ENCODE measurements around the gene MAPKBP1. TPM values are rescaled to one million over a fixed set of nuclear protein-coding genes. Genes with fewer than 3 reads are reported as not detected.

MAPKBP1 gene
- total and polyA plus RNA-seq, 2 donors, result 7.2 to 8.1 TPM

DNA sequence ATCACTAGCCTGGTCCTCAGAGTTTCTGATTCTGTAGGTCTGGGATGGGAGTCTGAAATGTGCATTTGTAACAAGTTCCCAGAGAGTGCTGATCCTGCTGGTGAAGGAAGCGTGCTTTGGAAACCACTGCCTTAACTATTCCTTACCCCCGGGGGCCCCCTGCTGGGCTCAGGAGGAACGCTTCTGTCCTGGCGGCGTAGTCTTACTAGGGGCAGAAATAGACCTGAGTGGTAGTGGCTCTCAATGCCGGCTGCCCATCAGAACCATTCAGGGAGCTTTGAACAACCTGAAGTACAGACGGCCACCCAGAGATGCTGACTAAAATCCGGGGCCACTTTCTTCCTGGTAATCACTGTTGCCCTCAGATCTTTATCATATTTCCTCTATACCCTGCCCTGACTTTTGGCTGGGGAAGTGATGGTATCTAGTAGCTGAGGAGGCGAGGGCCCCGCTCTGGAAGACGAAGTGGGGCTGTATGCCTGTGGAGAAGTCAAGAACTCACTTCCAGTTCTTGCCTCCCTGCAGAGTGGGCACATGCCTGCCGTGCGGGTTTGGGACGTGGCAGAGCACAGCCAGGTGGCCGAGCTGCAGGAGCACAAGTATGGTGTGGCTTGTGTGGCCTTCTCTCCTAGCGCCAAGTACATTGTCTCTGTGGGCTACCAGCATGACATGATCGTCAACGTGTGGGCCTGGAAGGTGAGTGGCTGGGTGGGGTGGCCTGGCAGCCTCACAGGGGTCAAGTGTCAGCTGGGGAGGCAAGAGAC lies 37.3 kb downstream of the MAPKBP1 start:
- H3K27ac ChIP-seq (ENCODE audit: low read depth in 1 of 2, low read length in 1 of 2), result no peak overlapping the region
- peaks cover 29 to 30% of the 10 kb centered on the region in 2 donors for H3K36me3 ChIP-seq (ENCODE audit: control insufficient read depth in 2 of 2, insufficient read depth in 2 of 2, low read length in 1 of 2)
- no peaks in the 10 kb centered on the region for H3K27me3 ChIP-seq (ENCODE audit: control insufficient read depth in 2 of 2, insufficient read depth in 1 of 2, low read length in 1 of 2)
- no peak overlapping the region for H3K4me3 ChIP-seq (ENCODE audit: low read length in 2 of 2)
- DNase-seq (ENCODE audit: low read depth in 6 of 9, low spot score in 9 of 9), result peak in 7 of 9 donors; percentile 55 to 82 (median 65)
- H3K4me1 ChIP-seq (ENCODE audit: control insufficient read depth in 2 of 2, insufficient read depth in 2 of 2, low read length in 2 of 2), result peaks cover 0 to 27% of the 10 kb centered on the region in 2 donors
- 52% methylated on average over 18 of the region's 18 CpGs for WGBS
- no peaks in the 10 kb centered on the region for H3K9me3 ChIP-seq (ENCODE audit: control insufficient read depth in 2 of 2, insufficient read depth in 1 of 2, low read length in 1 of 2)

DNA sequence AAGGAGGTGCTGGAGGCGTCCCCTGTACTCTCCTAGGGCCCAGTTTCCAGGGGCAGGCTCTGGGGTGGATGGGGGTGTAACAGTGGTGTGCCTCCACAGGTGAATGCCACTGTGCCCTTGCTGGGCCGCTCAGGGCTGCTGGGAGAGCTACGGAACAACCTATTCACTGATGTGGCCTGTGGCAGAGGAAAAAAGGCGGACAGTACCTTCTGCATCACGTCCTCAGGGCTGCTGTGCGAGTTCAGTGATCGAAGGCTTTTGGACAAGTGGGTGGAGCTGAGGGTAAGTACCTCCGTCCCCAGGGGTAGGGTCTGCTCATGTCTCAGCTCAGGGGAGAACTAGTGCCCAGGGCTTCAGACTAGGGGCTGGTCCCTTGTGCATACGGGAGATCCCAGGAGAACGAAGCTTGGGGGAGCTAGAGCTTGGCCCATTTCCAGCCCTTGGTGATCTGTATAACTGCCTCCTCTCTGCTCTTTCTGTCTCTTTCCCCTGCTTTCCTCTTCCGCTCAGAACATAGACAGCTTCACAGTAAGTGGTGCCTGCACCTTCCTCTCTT lies 38.6 kb downstream of the MAPKBP1 start:
- DNase-seq (ENCODE audit: low read depth in 6 of 9, low spot score in 9 of 9), result no peak
- no peaks in the 10 kb centered on the region for H3K9me3 ChIP-seq (ENCODE audit: control insufficient read depth in 2 of 2, insufficient read depth in 1 of 2, low read length in 1 of 2)
- no peaks in the 10 kb centered on the region for H3K27me3 ChIP-seq (ENCODE audit: control insufficient read depth in 2 of 2, insufficient read depth in 1 of 2, low read length in 1 of 2)
- H3K27ac ChIP-seq (ENCODE audit: low read depth in 1 of 2, low read length in 1 of 2), result no peak overlapping the region
- peaks cover 42 to 43% of the 10 kb centered on the region in 2 donors for H3K36me3 ChIP-seq (ENCODE audit: control insufficient read depth in 2 of 2, insufficient read depth in 2 of 2, low read length in 1 of 2)
- H3K4me1 ChIP-seq (ENCODE audit: control insufficient read depth in 2 of 2, insufficient read depth in 2 of 2, low read length in 2 of 2), result peaks cover 0 to 26% of the 10 kb centered on the region in 2 donors
- H3K4me3 ChIP-seq (ENCODE audit: low read length in 2 of 2), result no peak overlapping the region
- 98% methylated on average over 11 of the region's 11 CpGs for WGBS

DNA sequence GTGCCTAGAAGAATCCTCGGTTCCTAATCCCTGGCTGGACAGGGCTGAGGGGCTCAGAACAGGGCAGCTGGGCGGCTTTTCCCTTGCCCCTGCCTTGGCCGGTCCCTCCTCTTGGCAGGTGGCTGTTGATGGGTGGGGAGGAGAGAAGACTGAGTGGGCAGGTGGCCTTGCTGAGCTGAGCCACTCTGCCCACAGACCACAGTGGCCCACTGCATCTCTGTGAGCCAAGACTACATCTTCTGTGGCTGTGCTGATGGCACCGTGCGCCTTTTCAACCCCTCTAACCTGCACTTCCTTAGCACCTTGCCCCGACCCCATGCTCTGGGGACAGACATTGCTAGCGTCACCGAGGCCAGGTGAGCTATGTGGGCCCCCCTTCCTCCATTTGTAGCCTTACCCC lies 39.1 kb downstream of the MAPKBP1 start:
- no peak for DNase-seq (ENCODE audit: low read depth in 6 of 9, low spot score in 9 of 9)
- no peaks in the 10 kb centered on the region for H3K9me3 ChIP-seq (ENCODE audit: control insufficient read depth in 2 of 2, insufficient read depth in 1 of 2, low read length in 1 of 2)
- WGBS, result 98% methylated on average over 8 of the region's 8 CpGs

DNA sequence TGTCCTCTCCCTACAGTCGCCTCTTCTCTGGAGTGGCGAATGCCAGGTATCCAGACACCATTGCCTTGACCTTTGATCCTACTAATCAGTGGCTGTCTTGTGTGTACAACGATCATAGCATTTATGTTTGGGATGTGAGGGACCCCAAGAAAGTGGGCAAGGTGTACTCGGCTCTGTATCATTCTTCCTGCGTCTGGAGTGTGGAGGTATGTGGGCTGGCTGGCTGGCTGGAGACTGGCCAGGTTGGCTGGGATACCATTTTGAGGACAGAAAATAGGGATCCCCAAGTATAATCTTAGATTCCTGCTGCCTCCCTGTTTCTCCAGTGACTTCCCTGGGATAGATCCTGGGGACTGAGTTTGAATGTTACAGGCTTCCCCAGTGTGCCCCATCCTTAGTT lies 40.2 kb downstream of the MAPKBP1 start:
- H3K9me3 ChIP-seq (ENCODE audit: control insufficient read depth in 2 of 2, insufficient read depth in 1 of 2, low read length in 1 of 2), result no peaks in the 10 kb centered on the region
- 98% methylated on average over 5 of the region's 5 CpGs for WGBS

More for the DNA sequence above, 39.1 kb downstream of the MAPKBP1 start:
- Histone ChIP-seq H3K27ac (ENCODE audit: low read depth in 1 of 2, low read length in 1 of 2) (no peak overlapping the region), H3K36me3 (ENCODE audit: control insufficient read depth in 2 of 2, insufficient read depth in 2 of 2, low read length in 1 of 2) (peaks cover 47 to 48% of the 10 kb centered on the region in 2 donors), H3K27me3 (ENCODE audit: control insufficient read depth in 2 of 2, insufficient read depth in 1 of 2, low read length in 1 of 2) (no peaks in the 10 kb centered on the region), H3K4me3 (ENCODE audit: low read length in 2 of 2) (no peak overlapping the region), H3K4me1 (ENCODE audit: control insufficient read depth in 2 of 2, insufficient read depth in 2 of 2, low read length in 2 of 2) (peaks cover 0 to 26% of the 10 kb centered on the region in 2 donors)

DNA sequence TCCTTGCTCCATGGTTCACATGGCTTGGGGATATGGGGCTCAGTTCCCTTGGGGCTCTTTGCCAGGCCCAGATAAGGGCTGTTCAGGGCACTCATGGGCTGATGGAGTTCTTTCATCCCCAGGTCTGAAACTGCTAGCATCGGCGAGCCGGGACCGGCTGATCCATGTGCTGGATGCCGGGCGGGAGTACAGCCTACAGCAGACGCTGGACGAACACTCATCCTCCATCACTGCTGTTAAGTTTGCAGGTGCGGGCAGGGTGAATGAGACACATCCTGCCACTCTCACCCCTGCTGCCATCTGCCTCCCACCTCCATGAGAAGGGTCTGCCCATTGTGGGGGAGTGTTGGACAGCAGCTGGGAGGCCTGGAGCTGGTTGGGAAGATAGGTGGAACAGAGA lies 42.5 kb downstream of the MAPKBP1 start:
- Histone ChIP-seq H3K4me3 (ENCODE audit: low read length in 2 of 2) (no peak overlapping the region), H3K4me1 (ENCODE audit: control insufficient read depth in 2 of 2, insufficient read depth in 2 of 2, low read length in 2 of 2) (peaks cover 0 to under 1% of the 10 kb centered on the region in 2 donors), H3K36me3 (ENCODE audit: control insufficient read depth in 2 of 2, insufficient read depth in 2 of 2, low read length in 1 of 2) (peaks cover 72 to 80% of the 10 kb centered on the region in 2 donors), H3K9me3 (ENCODE audit: control insufficient read depth in 2 of 2, insufficient read depth in 1 of 2, low read length in 1 of 2) (no peaks in the 10 kb centered on the region), H3K27me3 (ENCODE audit: control insufficient read depth in 2 of 2, insufficient read depth in 1 of 2, low read length in 1 of 2) (no peaks in the 10 kb centered on the region), H3K27ac (ENCODE audit: low read depth in 1 of 2, low read length in 1 of 2) (no peak overlapping the region)
- over 99% methylated on average over 9 of the region's 9 CpGs for WGBS
- DNase-seq (ENCODE audit: low read depth in 6 of 9, low spot score in 9 of 9), result no peak

More for the DNA sequence above, 40.2 kb downstream of the MAPKBP1 start:
- no peak overlapping the region for H3K27ac ChIP-seq (ENCODE audit: low read depth in 1 of 2, low read length in 1 of 2)
- no peak overlapping the region for H3K4me3 ChIP-seq (ENCODE audit: low read length in 2 of 2)
- peaks cover 0 to 22% of the 10 kb centered on the region in 2 donors for H3K4me1 ChIP-seq (ENCODE audit: control insufficient read depth in 2 of 2, insufficient read depth in 2 of 2, low read length in 2 of 2)
- H3K27me3 ChIP-seq (ENCODE audit: control insufficient read depth in 2 of 2, insufficient read depth in 1 of 2, low read length in 1 of 2), result no peaks in the 10 kb centered on the region
- DNase-seq (ENCODE audit: low read depth in 6 of 9, low spot score in 9 of 9), result no peak
- H3K36me3 ChIP-seq (ENCODE audit: control insufficient read depth in 2 of 2, insufficient read depth in 2 of 2, low read length in 1 of 2), result peaks cover 52 to 58% of the 10 kb centered on the region in 2 donors

DNA sequence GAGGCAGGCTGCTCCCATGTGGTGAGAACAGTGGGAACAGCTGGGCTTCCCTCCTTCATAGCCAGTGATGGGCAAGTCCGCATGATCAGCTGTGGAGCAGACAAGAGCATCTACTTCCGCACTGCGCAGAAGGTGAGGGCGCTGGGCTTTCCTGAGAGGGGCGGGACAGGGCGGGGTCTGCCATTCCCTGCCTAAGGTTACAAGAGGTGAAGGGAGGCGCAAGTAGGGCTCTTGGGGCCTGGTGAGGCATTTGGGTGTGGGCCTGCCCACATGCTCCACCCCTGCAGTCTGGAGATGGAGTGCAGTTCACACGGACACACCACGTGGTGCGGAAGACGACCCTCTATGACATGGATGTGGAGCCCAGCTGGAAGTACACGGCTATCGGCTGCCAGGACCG lies 43.0 kb downstream of the MAPKBP1 start:
- no peaks in the 10 kb centered on the region for H3K4me1 ChIP-seq (ENCODE audit: control insufficient read depth in 2 of 2, insufficient read depth in 2 of 2, low read length in 2 of 2)
- no peak overlapping the region for H3K4me3 ChIP-seq (ENCODE audit: low read length in 2 of 2)
- DNase-seq (ENCODE audit: low read depth in 6 of 9, low spot score in 9 of 9), result no peak
- H3K27me3 ChIP-seq (ENCODE audit: control insufficient read depth in 2 of 2, insufficient read depth in 1 of 2, low read length in 1 of 2), result no peaks in the 10 kb centered on the region
- no peaks in the 10 kb centered on the region for H3K9me3 ChIP-seq (ENCODE audit: control insufficient read depth in 2 of 2, insufficient read depth in 1 of 2, low read length in 1 of 2)
- 99% methylated on average over 14 of the region's 14 CpGs for WGBS
- peaks cover 76 to 81% of the 10 kb centered on the region in 2 donors for H3K36me3 ChIP-seq (ENCODE audit: control insufficient read depth in 2 of 2, insufficient read depth in 2 of 2, low read length in 1 of 2)
- H3K27ac ChIP-seq (ENCODE audit: low read depth in 1 of 2, low read length in 1 of 2), result no peak overlapping the region

DNA sequence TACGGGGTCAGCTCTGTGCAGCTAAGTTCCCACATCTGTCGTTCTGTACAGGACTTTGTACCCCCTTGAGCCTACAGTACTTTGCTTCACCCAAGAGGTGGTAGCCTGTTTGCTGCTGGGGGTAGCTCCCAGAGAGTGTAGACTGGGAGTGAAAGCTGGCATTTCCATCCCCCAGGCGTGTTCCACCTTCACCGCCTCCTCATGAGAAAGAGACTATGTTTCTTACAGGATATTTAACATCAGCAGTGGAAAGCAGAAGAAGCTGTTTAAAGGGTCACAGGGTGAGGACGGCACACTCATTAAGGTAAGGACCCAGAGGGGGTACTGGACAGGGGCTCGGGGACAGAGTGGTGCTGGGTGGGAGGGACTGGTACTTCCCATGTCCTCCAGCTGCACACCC lies 43.5 kb downstream of the MAPKBP1 start:
- Histone ChIP-seq H3K9me3 (ENCODE audit: control insufficient read depth in 2 of 2, insufficient read depth in 1 of 2, low read length in 1 of 2) (no peaks in the 10 kb centered on the region), H3K4me3 (ENCODE audit: low read length in 2 of 2) (no peak overlapping the region), H3K27ac (ENCODE audit: low read depth in 1 of 2, low read length in 1 of 2) (no peak overlapping the region), H3K36me3 (ENCODE audit: control insufficient read depth in 2 of 2, insufficient read depth in 2 of 2, low read length in 1 of 2) (peaks cover 78 to 82% of the 10 kb centered on the region in 2 donors), H3K27me3 (ENCODE audit: control insufficient read depth in 2 of 2, insufficient read depth in 1 of 2, low read length in 1 of 2) (no peaks in the 10 kb centered on the region), H3K4me1 (ENCODE audit: control insufficient read depth in 2 of 2, insufficient read depth in 2 of 2, low read length in 2 of 2) (no peaks in the 10 kb centered on the region)
- no peak for DNase-seq (ENCODE audit: low read depth in 6 of 9, low spot score in 9 of 9)
- WGBS, result 97% methylated on average over 6 of the region's 6 CpGs

DNA sequence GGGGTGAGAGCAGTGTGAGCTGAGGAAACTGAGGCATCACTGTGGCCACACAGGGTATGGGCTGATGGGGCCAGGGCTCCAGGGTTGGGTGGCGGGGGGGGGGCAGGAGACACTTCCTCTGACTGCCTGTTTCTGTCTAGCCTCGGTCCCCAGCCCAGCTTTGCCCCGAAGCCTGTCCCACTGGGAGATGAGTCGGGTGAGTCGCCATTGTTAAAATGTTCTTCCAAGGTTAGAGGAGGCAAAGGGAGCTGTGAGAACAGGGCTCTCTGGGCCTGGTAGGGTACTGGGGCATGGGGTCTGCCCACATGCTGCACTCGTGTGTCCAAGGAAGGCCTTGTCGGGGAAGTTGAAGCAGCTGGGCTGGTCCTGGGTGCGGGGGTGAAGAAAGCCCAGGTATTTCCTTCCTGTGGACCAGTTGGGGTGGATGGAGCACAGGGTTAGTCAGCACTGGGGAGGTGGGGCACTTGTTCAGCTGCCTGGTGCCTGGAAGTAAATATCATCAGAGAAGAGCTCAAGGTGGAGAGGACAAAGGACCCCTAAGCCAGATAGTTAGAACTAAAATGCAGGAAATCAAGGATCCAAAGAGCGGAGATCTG lies 45.3 kb downstream of the MAPKBP1 start:
- WGBS, result 97% methylated on average over 9 of the region's 9 CpGs
- Histone ChIP-seq H3K27ac (ENCODE audit: low read depth in 1 of 2, low read length in 1 of 2) (no peak overlapping the region), H3K4me3 (ENCODE audit: low read length in 2 of 2) (no peak overlapping the region), H3K9me3 (ENCODE audit: control insufficient read depth in 2 of 2, insufficient read depth in 1 of 2, low read length in 1 of 2) (no peaks in the 10 kb centered on the region), H3K27me3 (ENCODE audit: control insufficient read depth in 2 of 2, insufficient read depth in 1 of 2, low read length in 1 of 2) (no peaks in the 10 kb centered on the region), H3K36me3 (ENCODE audit: control insufficient read depth in 2 of 2, insufficient read depth in 2 of 2, low read length in 1 of 2) (peaks cover 76 to 80% of the 10 kb centered on the region in 2 donors), H3K4me1 (ENCODE audit: control insufficient read depth in 2 of 2, insufficient read depth in 2 of 2, low read length in 2 of 2) (no peaks in the 10 kb centered on the region)
- DNase-seq (ENCODE audit: low read depth in 6 of 9, low spot score in 9 of 9), result no peak

DNA sequence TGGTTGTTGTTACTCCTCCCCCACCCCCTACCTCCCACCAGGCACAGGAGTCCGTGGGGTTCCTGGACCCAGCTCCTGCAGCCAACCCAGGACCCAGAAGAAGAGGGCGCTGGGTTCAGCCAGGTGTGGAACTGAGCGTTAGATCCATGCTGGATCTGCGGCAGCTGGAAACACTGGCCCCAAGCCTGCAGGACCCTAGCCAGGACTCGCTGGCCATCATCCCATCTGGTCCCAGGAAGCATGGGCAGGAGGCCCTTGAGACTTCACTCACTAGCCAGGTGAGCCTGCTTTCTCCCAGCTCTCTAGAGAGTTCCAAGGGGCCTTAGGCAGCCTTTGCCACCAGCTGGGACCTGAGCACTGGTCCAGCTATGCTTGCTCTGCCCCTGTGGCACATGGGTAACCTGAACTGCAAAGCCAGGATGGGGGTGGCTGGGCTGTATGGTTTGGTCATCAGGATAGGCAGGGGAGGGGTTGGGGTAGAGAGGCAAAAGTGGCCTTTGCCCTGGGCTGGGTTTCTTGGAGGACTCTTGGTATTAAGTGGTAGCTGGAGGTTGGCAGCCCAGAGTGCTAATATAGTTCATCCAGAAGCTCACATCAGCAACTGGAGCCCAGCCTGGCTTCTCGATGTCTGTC lies 46.6 kb downstream of the MAPKBP1 start:
- Histone ChIP-seq H3K36me3 (ENCODE audit: control insufficient read depth in 2 of 2, insufficient read depth in 2 of 2, low read length in 1 of 2) (peaks cover 78 to 88% of the 10 kb centered on the region in 2 donors), H3K27ac (ENCODE audit: low read depth in 1 of 2, low read length in 1 of 2) (no peak overlapping the region), H3K4me3 (ENCODE audit: low read length in 2 of 2) (no peak overlapping the region), H3K27me3 (ENCODE audit: control insufficient read depth in 2 of 2, insufficient read depth in 1 of 2, low read length in 1 of 2) (no peaks in the 10 kb centered on the region), H3K4me1 (ENCODE audit: control insufficient read depth in 2 of 2, insufficient read depth in 2 of 2, low read length in 2 of 2) (no peaks in the 10 kb centered on the region), H3K9me3 (ENCODE audit: control insufficient read depth in 2 of 2, insufficient read depth in 1 of 2, low read length in 1 of 2) (no peaks in the 10 kb centered on the region)
- DNase-seq (ENCODE audit: low read depth in 6 of 9, low spot score in 9 of 9), result no peak
- WGBS, result 97% methylated on average over 6 of the region's 6 CpGs

All from thymus (tissue), 11 donors.